ENCODE measurements around the gene FDXR.
"Not testable (repeated sequence)": the region's sequence is repeated elsewhere in the genome, so short reads cannot be mapped to it uniquely, and the experiment has no call there.

FDXR gene

DNA sequence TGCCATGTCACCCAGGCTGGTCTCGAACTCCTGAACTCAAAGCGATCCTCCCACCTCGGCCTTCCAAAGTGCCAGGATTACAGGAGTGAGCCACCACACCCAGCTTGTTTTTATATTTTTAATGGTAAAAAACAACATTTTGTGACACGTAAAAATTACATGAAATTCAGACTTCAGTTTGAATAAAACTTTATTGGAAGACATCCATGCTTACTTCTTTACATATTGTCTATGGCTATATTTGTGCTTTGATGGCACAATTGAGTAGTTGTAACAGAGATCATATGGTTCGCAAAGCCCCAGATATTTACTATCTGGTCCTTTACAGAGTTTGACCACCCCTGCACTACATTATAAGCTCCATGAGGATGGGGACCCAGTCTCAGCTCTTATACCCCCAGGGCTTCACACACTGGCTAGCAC is 1.8 kb upstream of the FDXR start:
- DNase-seq (ENCODE audit: insufficient read length, low spot score) = no peak
- TF ChIP-seq PAX5 (IDR thresholded peaks at IDR 0.05; ENCODE audit: insufficient read depth, low read length, severe bottlenecking) = no peak
- no peak for FAIRE-seq

DNA sequence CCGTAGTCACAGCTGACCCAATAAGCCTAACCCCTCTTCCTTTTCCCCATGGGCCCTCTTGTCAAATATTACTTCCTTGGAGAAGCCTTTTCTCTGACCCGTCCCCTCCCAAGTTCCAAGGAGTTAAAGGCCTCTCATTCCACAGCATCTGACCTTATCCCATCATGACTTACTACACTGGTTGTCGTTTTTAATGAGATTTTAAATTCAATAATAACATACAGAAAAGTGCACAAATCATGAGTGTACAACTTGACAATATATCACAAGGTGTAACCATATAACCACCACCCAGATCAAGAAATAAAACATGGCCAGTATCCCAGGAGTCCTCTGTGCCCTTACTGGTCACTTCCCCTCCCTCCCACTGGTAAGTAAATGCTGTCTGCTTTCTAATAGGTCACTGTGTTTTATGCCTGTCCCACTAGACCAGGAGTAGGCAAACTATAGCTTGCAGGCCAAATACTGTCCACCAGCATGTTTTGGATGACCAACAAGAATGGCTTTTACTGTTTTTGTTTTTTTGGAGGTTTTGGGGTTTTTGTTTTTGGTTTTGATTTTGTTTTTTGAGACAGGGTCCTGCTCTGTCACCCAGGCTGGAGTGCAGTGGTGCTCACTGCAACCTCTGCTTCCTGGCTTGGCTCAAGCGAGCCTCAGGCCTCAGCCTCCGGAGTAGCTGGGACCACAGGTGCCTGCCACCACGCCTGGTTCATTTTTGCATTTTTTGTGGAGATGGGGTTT is 1.2 kb upstream of the FDXR start:
- TF ChIP-seq PAX5 (IDR thresholded peaks at IDR 0.05; ENCODE audit: insufficient read depth, low read length, severe bottlenecking) (no peak), TAF1 (IDR thresholded peaks at IDR 0.05; ENCODE audit: low read depth, low read length) (no peak), POLR2AphosphoS5 (IDR thresholded peaks at IDR 0.05; ENCODE audit: low read depth, low read length) (no peak), POU2F2 (IDR thresholded peaks at IDR 0.05; ENCODE audit: low read depth, low read length) (no peak), SPI1 (IDR thresholded peaks at IDR 0.05; ENCODE audit: low read depth, low read length) (no peak), POLR2A (IDR thresholded peaks at IDR 0.05; ENCODE audit: low read depth, low read length) (no peak)
- FAIRE-seq (no peak), DNase-seq (ENCODE audit: insufficient read length, low spot score) (no peak)

DNA sequence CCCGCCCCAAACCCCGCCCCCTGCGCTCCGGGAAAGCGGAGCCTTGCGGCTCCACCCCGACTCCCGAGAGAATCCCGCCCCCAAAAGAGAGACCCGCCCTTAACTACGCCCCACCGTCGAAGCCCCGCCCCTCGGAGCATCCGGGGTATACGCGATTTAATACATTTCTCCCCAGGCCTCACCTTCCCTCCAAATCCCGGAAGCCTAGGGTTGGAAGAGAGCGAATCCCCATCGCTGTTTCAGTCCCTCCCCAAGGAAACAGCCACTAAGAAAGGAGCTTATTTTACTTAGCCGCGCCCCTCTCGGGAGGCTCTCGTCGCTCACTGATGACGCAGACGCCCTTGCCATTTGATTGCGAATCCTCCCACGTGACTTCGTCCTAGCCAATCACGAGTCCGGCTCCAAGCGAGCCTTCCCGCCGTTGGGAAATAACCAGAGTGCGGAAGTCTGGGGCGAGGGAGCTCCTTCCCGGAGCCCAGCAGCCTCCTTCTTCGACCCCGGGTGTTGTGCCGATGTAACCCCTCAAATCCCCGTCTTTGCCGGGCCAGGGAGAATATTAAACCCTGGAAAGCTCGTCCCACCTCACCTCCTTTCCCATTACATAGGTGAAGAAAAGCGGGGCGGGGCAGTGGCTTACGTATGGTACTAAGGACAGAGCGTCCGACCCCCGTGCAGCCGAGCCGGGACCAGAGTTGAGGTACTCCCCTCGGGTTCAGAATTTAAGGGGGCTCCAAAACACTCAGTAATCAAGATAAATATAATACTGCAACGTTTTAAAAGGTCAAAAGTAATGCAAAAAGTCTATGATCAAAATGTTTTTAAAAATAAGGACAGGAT is 461 bp upstream of the FDXR start:
- peak; percentile 96 for TF ChIP-seq POLR2A (IDR thresholded peaks at IDR 0.05; ENCODE audit: low read depth, low read length)
- TF ChIP-seq TAF1 (IDR thresholded peaks at IDR 0.05; ENCODE audit: low read depth, low read length) = peak; percentile 89
- peak; percentile 57 for TF ChIP-seq SPI1 (IDR thresholded peaks at IDR 0.05; ENCODE audit: low read depth, low read length)
- no peak for TF ChIP-seq PAX5 (IDR thresholded peaks at IDR 0.05; ENCODE audit: insufficient read depth, low read length, severe bottlenecking)
- peak; percentile 82 for TF ChIP-seq POU2F2 (IDR thresholded peaks at IDR 0.05; ENCODE audit: low read depth, low read length)
- peak; percentile 96 for TF ChIP-seq POLR2AphosphoS5 (IDR thresholded peaks at IDR 0.05; ENCODE audit: low read depth, low read length)
- DNase-seq (ENCODE audit: insufficient read length, low spot score) (peak; percentile 99), FAIRE-seq (peak; percentile 88)

DNA sequence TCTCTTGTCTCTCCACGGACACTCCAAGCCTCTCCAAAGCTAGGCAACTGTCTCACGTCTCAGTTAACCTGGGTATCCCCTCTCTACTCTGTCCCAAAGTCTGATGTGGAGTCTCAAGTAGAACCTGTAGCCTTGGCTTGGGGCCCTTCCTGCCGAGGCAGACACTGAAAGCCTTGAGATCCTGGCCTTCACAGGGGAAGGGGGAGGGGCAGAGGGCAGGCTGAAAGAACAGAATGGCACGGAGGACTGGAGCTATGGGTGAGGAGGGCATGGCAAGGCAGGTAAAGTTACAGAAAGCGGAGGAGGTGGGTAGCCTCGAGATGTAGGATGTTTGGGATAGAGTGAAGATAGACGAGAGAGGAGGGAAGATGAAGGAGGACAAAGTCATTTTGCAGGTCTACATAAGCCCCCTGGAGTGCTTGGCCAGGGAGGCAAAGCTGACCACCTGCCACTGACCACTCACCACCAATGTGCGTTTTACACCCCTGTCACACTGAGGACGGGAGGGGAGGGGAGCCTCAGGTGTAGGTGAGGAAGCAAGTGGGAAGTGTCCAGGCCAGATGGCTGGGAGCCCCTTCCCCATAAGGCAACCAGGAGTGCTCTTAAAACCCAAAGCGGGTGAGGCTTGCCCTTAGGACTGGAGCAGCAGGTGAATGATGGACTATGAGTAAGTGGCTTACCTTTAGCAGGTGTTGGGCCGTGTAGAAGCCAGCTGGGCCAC is 1.3 kb downstream of the FDXR start:
- DNase-seq (ENCODE audit: insufficient read length, low spot score) (no peak), FAIRE-seq (no peak)
- TF ChIP-seq POLR2AphosphoS5 (IDR thresholded peaks at IDR 0.05; ENCODE audit: low read depth, low read length) = no peak
- no peak for TF ChIP-seq PAX5 (IDR thresholded peaks at IDR 0.05; ENCODE audit: insufficient read depth, low read length, severe bottlenecking)
- no peak for TF ChIP-seq POLR2A (IDR thresholded peaks at IDR 0.05; ENCODE audit: low read depth, low read length)
- TF ChIP-seq SPI1 (IDR thresholded peaks at IDR 0.05; ENCODE audit: low read depth, low read length) = no peak
- no peak for TF ChIP-seq TAF1 (IDR thresholded peaks at IDR 0.05; ENCODE audit: low read depth, low read length)
- TF ChIP-seq POU2F2 (IDR thresholded peaks at IDR 0.05; ENCODE audit: low read depth, low read length) = no peak

DNA sequence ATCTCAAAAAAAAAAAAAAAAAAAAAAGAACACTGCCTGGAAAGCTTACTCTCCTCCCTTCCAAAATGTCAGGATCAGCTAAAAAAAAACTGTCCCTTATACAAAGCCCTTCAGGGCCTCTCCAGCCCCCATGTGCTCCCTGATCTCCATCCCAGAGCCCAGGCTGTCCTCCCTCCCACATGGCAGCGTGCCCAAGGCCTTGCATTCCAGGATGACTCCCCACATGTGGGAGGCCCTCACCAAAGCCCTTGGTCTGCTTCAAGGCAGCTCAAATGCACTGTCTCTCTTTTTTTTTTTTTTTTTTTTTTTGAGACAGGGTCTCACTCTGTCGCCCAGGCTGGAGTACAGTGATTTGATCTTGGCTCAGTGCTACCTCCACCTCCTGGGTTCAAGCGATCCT is 2.3 kb downstream of the FDXR start:
- no peak for DNase-seq (ENCODE audit: insufficient read length, low spot score)
- TF ChIP-seq TAF1 (IDR thresholded peaks at IDR 0.05; ENCODE audit: low read depth, low read length) (no peak), POLR2A (IDR thresholded peaks at IDR 0.05; ENCODE audit: low read depth, low read length) (no peak), PAX5 (IDR thresholded peaks at IDR 0.05; ENCODE audit: insufficient read depth, low read length, severe bottlenecking) (no peak), POLR2AphosphoS5 (IDR thresholded peaks at IDR 0.05; ENCODE audit: low read depth, low read length) (no peak), POU2F2 (IDR thresholded peaks at IDR 0.05; ENCODE audit: low read depth, low read length) (no peak), SPI1 (IDR thresholded peaks at IDR 0.05; ENCODE audit: low read depth, low read length) (no peak)
- FAIRE-seq = no peak

DNA sequence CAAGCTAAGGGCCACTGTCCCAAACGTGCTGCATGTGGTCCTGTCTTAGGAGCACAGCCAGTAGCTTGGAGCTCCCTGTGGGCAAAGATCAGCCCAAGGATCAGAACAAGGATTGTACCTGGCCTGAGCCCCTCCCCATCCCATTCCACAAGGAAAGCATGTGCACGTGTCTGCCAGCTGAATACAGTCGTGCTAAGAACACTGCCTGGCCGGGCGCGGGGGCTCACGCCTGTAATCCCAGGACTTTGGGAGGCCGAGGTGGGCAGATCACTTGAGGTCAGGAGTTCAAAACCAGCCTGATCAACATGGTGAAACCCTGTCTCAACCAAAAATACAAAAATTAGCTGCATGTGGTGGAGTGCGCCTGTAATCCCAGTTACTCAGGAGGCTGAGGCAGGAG is 2.8 kb downstream of the FDXR start:
- DNase-seq (ENCODE audit: insufficient read length, low spot score); FAIRE-seq: not testable (repeated sequence)

DNA sequence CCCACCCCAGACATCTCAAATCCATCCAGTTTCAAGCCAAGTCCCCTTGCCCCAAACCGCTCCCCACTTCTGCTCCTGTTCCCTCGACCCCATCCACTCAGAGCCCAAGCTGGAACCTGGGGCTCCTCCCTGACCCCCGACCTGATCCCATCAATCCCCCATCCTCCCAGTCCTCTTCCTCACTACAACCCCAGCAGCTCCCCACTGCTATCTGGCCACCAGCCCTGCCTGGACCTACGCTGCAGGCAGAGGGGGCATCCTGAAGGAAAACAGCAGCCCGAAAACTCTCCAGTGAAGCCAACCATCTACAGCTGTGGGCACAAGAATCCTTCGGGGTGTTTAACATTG is 3.9 kb downstream of the FDXR start:
- DNase-seq (ENCODE audit: insufficient read length, low spot score) (no peak), FAIRE-seq (no peak)
- TF ChIP-seq PAX5 (IDR thresholded peaks at IDR 0.05; ENCODE audit: insufficient read depth, low read length, severe bottlenecking) = no peak
- no peak for TF ChIP-seq POLR2A (IDR thresholded peaks at IDR 0.05; ENCODE audit: low read depth, low read length)

DNA sequence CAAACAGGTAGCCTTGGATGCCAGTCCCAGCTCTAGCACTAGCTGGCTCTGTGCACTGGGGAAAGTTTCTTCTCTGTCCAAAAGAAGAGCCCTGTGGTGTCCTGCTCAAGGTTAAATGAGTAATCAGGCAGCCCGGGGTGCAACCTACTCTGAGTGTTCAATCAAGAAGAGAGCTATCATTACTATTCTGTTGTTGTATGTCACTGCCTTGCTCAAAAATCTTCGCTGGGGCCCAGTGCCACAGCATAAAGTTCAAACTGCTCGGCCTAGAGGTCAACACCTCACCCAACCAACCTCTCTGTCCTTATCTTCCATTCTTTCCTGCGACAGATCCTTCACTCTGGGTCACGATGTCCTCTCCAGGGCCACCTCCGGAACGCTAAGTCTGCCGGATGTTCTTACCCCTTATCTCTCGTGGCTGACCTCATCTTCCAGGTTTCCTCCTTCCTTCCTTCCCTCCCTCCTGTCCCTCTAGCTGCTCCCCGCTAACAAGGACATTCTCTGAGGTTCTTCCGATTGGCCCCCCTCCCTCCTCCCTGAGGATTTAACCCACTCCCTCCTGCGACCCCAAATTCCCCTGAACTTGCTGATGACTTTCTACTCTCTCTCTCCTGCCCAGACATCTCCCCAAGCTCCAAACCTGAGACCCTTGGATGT is 4.4 kb downstream of the FDXR start:
- TF ChIP-seq TAF1 (IDR thresholded peaks at IDR 0.05; ENCODE audit: low read depth, low read length) = no peak
- TF ChIP-seq POLR2A (IDR thresholded peaks at IDR 0.05; ENCODE audit: low read depth, low read length) = no peak
- no peak for TF ChIP-seq POU2F2 (IDR thresholded peaks at IDR 0.05; ENCODE audit: low read depth, low read length)
- no peak for TF ChIP-seq SPI1 (IDR thresholded peaks at IDR 0.05; ENCODE audit: low read depth, low read length)
- TF ChIP-seq POLR2AphosphoS5 (IDR thresholded peaks at IDR 0.05; ENCODE audit: low read depth, low read length) = no peak
- no peak for TF ChIP-seq PAX5 (IDR thresholded peaks at IDR 0.05; ENCODE audit: insufficient read depth, low read length, severe bottlenecking)
- DNase-seq (ENCODE audit: insufficient read length, low spot score) (no peak), FAIRE-seq (no peak)

DNA sequence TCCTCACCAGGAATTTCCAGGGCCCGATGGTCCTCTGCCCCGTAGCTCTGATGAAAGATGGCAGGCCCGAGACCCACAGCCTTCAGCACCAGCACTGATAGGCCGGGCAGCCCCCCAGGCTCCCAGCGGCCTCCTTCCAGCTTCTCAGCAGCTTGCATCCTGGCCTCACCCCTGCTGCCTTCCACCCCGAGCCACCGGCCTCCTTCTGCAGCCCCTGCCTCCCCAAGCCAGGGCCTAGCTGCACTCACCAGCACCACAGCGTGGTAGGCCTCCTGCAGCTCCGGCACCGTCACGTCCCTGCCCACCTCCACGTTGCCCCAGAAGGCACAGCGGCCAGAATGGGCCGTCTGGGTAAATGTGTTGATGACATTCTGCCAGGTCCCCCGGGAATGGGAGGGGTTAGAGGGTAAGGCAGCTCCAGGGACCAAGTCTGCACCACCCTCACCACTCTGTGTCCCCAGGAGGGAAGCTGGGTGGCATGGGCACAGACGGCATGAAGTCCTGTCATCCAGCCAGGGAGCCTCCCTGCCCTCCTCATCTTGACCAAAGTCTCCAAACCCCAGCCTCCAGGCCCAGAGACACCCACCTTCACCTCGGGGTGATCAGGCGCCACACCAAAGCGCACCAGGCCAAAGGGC is 6.5 kb downstream of the FDXR start:
- no peak for FAIRE-seq
- no peak for DNase-seq (ENCODE audit: insufficient read length, low spot score)
- no peak for TF ChIP-seq POLR2AphosphoS5 (IDR thresholded peaks at IDR 0.05; ENCODE audit: low read depth, low read length)
- no peak for TF ChIP-seq PAX5 (IDR thresholded peaks at IDR 0.05; ENCODE audit: insufficient read depth, low read length, severe bottlenecking)
- no peak for TF ChIP-seq TAF1 (IDR thresholded peaks at IDR 0.05; ENCODE audit: low read depth, low read length)
- TF ChIP-seq POU2F2 (IDR thresholded peaks at IDR 0.05; ENCODE audit: low read depth, low read length) = no peak
- TF ChIP-seq POLR2A (IDR thresholded peaks at IDR 0.05; ENCODE audit: low read depth, low read length) = no peak
- no peak for TF ChIP-seq SPI1 (IDR thresholded peaks at IDR 0.05; ENCODE audit: low read depth, low read length)
